Cardiac ventricle fibroblast (primary cell): ENCODE results near the gene AQR. TPM values are rescaled to one million over a fixed set of nuclear protein-coding genes. Genes with fewer than 3 reads are reported as not detected.

Experiments used
- total RNA-seq: library from RNA; depleted of rRNA; stranded (reverse); fragments of >200 nt; gene quantifications from 2 replicates; pipeline ENCODE4 v1.2.3, GENCODE V29; 2015

AQR gene
- 10.3 and 12.0 TPM in 2 replicates for total RNA-seq

GRCh38 chr15:34969340-34970097 lies at the start of gene AQR:
AQR (minus strand) TSS chr15:34969742; CDS start chr15:34969613, 129 bp downstream.

GRCh38 chr15:34988027-34988902 lies 18.7 kb upstream of the AQR start, which contains the start of gene ZNF770:
ZNF770 (minus strand) TSS chr15:34988287; CDS start chr15:34983434, 4,853 bp downstream.

Other genes starting within 250 kb of the AQR start
- gene GJD2, start 214.7 kb downstream of the AQR start, total RNA-seq: not detected in 2 replicates
- gene ACTC1, start 174.2 kb downstream of the AQR start, total RNA-seq: not detected in 2 replicates
- 16.8 and 18.7 TPM in 2 replicates for gene ZNF770, start 18.5 kb upstream of the AQR start, total RNA-seq
- gene NANOGP8, start 115.6 kb upstream of the AQR start, total RNA-seq: not detected in 2 replicates